Measurements from ENCODE around the gene TMEM120B. TPM values are rescaled to one million over a fixed set of nuclear protein-coding genes. Genes with fewer than 3 reads are reported as not detected.

The TMEM120B gene
- total and polyA plus RNA-seq, 8 donors = 8.5 to 17.7 (median 12.0) TPM

GRCh38 chr12:121801595-121802484 is 89.3 kb downstream of the TMEM120B start:
- Histone ChIP-seq H3K4me1 (peaks cover 35 to 50% of the 10 kb centered on the region in 2 donors), H3K27ac (peak overlapping the region; percentile 100), H3K36me3 (peaks cover 0 to 15% of the 10 kb centered on the region in 2 donors), H3K27me3 (no peaks in the 10 kb centered on the region), H3K9me3 (no peaks in the 10 kb centered on the region), H3K4me3 (peak overlapping the region; percentile 58 to 86)
- DNase-seq = no peak
- intact Hi-C loops (cut with DNase I) = no loop called here
- no peak for TF ChIP-seq CTCF (IDR thresholded peaks at IDR 0.05)
- no peak for ATAC-seq

GRCh38 chr12:121802485-121802842 is 89.9 kb downstream of the TMEM120B start:
- H3K36me3 ChIP-seq = peaks cover 0 to 15% of the 10 kb centered on the region in 2 donors
- H3K4me3 ChIP-seq = peak overlapping the region; percentile 58 to 86
- peaks cover 34 to 50% of the 10 kb centered on the region in 2 donors for H3K4me1 ChIP-seq
- intact Hi-C loops (cut with DNase I) = no loop called here
- no peak for TF ChIP-seq CTCF (IDR thresholded peaks at IDR 0.05)
- ATAC-seq (no peak), DNase-seq (no peak)
- H3K27me3 ChIP-seq = no peaks in the 10 kb centered on the region
- H3K27ac ChIP-seq = peak overlapping the region; percentile 100
- H3K9me3 ChIP-seq = no peaks in the 10 kb centered on the region

- no peaks in the 10 kb centered on the region for H3K27me3 ChIP-seq
- ATAC-seq (peak; percentile 60), DNase-seq (peak; percentile 92 to 98 (median 96))
- H3K27ac ChIP-seq = peak overlapping the region; percentile 100
- TF ChIP-seq CTCF (IDR thresholded peaks at IDR 0.05) = no peak
- H3K4me1 ChIP-seq = peaks cover 28 to 50% of the 10 kb centered on the region in 2 donors
- peaks cover 0 to 13% of the 10 kb centered on the region in 2 donors for H3K36me3 ChIP-seq
- intact Hi-C loops (cut with DNase I) = no loop called here
- H3K4me3 ChIP-seq = peak overlapping the region; percentile 58 to 86
- H3K9me3 ChIP-seq = no peaks in the 10 kb centered on the region
Measured at GRCh38 chr12:121802843-121803698, 90.5 kb downstream of the TMEM120B start.

GRCh38 chr12:121803861-121804416 is 91.4 kb downstream of the TMEM120B start, which contains the start of gene SETD1B:
Gene SETD1B (plus strand): TSS chr12:121804009. CDS start chr12:121804738, 729 bp downstream.
- intact Hi-C loops (cut with DNase I) = no loop called here
- H3K4me1 ChIP-seq = peaks cover 19 to 41% of the 10 kb centered on the region in 2 donors
- ATAC-seq = peak; percentile 15
- TF ChIP-seq CTCF (IDR thresholded peaks at IDR 0.05) = no peak
- H3K9me3 ChIP-seq = no peaks in the 10 kb centered on the region
- peaks cover 0 to 13% of the 10 kb centered on the region in 2 donors for H3K36me3 ChIP-seq
- peak in 2 of 4 donors; percentile 78 to 92 for DNase-seq
- H3K27ac ChIP-seq = peak within 1 kb of the TSS; percentile 100
- no peaks in the 10 kb centered on the region for H3K27me3 ChIP-seq
- H3K4me3 ChIP-seq = peak within 1 kb of the TSS; percentile 69 to 86
